Measurements from ENCODE around the gene GPR157. TPM values are rescaled to one million over a fixed set of nuclear protein-coding genes. Genes with fewer than 3 reads are reported as not detected.
A peak's percentile ranks its signal among the peaks of the same experiment; 100 is the strongest.
"Not testable (repeated sequence)": the region's sequence is repeated elsewhere in the genome, so short reads cannot be mapped to it uniquely, and the experiment has no call there.

Gene GPR157
- 2.3 and 4.2 TPM in 2 replicates for total RNA-seq (2014; rRNA removed; shearing (Covaris generic))

DNA sequence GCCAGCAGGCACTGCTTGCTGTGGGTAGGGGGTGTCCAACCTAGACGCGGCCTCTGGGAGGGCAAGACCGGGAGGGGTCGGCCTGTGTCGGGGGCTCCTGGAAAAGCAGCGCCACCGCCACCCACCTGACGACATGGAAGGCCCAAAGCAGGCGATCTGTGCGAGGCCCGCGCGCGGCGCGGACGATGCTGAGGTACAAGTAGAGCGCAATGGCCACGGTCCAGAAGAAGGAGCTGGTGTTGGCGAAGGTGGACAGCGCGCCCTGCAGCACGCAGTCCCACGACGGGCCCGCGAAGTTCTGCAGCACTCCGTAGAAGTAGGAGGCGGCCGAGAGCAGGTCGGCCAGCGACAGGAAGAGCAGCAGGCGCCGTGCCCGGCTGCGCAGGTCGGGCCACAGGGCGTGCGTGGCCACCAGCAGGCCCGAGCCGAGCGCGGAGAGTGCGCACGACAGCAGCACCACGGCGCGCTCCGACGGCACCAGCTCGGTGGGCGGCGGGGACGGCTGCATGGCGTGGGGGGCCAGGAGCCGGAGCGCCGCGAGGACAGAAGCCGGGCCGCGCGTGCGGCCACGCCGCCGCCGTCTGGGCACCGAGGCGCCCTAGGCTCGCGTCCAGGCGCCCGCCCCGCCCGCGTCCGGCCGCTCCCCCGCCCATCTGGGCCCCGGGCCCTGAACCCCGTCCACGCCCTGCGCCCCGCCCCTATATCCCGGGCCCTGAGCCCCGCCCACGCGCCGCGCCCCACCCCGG lies at the start of gene GPR157:
TSS of gene GPR157 (minus strand) at position 583 of the 746 bp plus-strand sequence. CDS start at position 508, 75 bp downstream.
- peak; percentile 22 for DNase-seq (ENCODE audit: low spot score)

DNA sequence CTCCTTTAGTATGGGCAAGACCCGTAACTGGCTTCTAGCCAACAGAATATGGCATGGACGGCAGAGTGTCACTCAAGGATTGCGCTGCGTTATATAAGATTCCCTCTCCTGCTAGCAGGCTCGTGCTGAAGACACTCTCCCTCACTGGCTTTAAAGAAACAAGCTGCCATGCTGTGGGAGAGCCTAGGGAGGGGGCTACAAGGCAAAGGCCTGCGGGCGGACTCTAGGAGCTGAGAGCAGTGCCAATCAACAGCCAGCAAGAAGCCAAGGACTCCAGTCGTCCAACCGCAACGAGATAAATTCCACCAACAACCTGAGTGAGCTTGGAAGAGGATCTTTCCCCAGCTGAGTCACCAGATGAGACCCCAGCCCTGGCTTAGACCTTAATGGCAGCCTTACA lies 45.9 kb upstream of the GPR157 start:
- no peak for DNase-seq (ENCODE audit: low spot score)

DNA sequence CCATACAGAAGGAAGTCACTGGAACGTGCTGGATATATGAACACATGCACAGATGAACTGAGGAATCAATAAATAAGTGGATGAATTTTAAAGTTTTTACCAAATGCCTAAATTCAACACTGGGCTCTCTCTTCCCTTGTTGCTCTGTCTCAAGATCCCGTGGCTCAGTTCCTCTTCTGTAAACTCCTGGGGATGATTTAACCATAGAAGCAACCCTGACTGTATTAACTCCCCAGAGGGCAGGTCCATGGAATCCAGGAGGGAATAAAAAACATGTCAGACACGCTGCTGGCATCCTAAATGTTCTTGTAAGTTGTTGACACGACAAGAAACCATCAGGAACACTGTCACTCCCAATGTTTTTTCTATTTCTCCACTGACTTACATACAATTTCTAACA lies 45.3 kb upstream of the GPR157 start:
- DNase-seq (ENCODE audit: low spot score): no peak

DNA sequence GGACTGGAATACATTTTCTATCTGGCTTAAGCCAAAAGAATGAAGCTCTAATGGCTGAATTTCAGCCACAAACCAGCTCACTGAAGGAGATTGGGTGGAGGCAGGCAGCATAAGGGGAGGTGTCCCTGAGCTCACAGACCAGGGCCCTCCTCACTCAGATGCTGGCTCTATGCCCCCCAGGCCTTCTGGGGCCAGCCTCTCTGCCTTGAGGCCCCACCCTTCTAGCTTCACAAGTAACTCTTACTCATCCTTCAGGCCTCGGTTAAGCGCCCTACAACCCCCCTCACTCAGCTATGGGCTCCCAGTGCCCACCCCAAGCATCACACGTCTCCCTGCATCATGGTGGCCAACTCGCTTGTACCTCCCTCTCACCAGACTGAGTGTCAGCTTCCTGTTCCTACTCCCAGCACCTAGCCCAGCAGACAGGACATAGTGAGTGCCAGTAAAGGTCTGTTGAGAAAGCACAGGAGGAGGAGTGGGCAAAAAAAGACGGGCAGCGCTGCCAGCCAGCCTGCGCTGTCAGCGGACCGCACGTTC lies 40.8 kb upstream of the GPR157 start:
- no peak for DNase-seq (ENCODE audit: low spot score)

DNA sequence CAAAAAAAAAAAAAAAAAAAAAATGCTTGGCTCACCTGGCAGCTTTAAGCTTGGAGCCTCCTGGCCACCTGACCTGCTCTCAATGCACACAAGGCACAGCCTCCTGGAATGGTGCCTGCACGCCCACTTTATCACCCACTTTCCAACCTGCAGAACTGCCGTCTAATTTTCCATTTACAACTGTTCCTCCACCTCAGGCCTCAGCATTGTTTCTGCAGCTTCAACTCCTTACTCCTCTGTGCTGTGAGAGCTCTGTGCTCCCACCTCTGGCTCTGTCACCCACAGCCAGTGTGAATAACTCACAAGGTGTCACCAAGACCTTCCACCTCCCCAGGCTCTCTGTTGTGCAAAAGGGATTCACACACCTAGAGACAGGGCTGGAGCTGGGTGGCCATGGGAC lies 38.7 kb upstream of the GPR157 start:
- no peak for DNase-seq (ENCODE audit: low spot score)

GRCh38 chr1:9166289-9167235 lies 37.7 kb upstream of the GPR157 start:
- DNase-seq (ENCODE audit: low spot score): no peak

DNA sequence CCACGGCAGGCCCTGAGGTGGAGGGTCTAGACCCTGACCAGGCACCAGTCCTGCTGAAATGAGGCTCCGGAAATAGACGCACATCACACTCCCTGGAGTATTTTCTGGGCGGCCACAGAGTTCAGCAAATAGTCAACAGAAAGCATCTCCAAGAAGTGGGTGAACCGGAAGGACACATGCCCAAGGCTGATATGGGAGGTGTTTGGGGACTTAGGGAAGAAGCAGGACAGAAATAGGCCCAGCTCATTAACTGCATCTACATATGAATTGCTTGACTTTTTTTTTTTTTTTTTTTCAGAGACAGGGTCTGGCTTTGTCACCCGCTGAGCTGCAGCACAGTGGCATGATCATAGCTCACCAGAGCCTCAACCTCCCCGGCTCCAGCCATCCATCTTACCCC lies 36.5 kb upstream of the GPR157 start:
- no peak for DNase-seq (ENCODE audit: low spot score)

DNA sequence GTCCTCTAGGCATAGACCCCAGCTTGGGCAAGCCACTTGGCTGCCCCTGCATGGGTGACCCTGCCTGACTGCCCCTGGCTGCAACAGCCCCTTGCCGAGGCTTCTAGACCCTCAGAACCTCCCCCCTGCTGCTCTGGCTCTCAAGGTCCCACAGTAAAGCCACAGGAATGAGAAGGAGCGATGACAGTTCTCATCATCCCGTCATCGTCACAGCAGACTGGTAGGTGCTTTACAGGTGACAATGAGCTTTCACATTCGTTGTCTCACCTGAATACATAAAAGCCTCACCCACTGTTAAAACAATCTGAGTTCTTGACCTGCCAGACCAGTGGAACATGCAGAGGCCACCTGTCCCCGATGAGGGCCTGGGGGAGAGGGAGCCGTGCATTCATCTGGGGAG lies 36.0 kb upstream of the GPR157 start:
- no peak for DNase-seq (ENCODE audit: low spot score)

- no peak for DNase-seq (ENCODE audit: low spot score)
Measured at GRCh38 chr1:9164532-9164900, 35.6 kb upstream of the GPR157 start.

- DNase-seq (ENCODE audit: low spot score): no peak
Measured at GRCh38 chr1:9161963-9162362, 33.1 kb upstream of the GPR157 start.

- no peak for DNase-seq (ENCODE audit: low spot score)
Measured at GRCh38 chr1:9161342-9161741, 32.4 kb upstream of the GPR157 start.

DNA sequence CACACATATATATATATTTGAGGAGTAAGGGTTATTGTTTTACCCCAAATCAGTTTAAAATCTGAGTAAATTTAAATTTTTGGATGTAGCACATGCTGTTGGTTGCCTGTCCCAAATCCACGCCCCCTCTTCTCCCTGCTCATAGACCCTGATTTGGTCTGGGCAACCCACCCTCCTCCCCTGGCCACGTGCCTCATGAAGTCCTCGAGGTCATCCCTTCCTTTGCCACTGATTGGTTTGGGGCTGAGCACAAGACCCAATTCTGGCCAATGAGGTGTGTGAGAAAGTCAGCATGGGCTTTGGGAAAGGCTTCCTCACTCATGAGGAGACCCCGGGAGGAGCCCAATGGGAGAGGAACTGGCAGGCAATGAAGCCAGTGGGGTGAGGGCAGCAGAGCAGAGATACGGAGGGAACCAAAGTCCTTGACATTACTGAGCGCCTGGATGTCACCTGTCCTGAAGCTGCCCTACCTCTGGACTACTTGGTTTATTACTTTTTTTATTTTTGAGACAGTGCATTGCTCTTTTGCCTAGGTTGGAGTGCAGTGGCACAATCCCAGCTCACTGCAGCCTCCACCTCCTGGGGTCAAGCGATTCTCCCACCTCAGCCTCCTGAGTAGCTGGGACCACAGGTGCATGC lies 31.3 kb upstream of the GPR157 start:
- DNase-seq (ENCODE audit: low spot score): no peak

GRCh38 chr1:9155879-9156278 lies 27.0 kb upstream of the GPR157 start:
- no peak for DNase-seq (ENCODE audit: low spot score)

DNA sequence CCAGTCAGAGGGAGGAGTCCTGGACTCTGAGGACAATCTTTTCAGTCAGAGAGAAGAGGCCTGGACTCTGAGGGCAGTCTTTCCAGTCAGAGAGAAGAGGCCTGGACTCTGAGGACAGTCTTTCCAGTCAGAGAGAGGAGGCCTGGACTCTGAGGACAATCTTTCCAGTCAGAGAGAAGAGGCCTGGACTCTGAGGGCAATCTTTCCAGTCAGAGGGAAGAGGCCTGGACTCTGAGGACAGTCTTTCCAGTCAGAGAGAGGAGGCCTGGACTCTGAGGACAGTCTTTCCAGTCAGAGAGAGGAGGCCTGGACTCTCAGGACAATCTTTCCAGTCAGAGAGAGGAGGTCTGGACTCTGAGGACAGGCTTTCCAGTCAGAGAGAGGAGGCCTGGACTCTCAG lies 26.5 kb upstream of the GPR157 start:
- DNase-seq (ENCODE audit: low spot score): not testable (repeated sequence)

GRCh38 chr1:9153152-9153551 lies 24.2 kb upstream of the GPR157 start:
- no peak for DNase-seq (ENCODE audit: low spot score)

DNA sequence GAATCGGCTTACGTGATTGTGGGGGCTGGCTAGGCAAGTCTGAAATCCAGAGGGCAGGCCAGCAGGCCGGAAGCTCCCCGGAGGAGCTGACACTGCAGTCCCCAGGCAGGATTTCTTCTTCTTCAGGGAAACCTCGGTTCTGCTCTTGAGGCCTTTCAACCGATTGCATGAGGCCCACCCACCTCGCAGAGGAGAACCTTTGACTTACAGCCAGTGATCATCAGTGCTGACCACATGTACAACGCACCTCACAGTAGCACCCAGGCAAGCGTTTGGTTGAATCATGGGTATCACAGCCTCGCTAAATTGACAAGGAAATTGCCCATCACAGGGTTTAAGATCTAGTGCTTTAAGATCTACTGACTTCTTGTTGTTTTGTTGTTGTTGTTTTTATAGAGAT lies 23.6 kb upstream of the GPR157 start:
- no peak for DNase-seq (ENCODE audit: low spot score)

DNA sequence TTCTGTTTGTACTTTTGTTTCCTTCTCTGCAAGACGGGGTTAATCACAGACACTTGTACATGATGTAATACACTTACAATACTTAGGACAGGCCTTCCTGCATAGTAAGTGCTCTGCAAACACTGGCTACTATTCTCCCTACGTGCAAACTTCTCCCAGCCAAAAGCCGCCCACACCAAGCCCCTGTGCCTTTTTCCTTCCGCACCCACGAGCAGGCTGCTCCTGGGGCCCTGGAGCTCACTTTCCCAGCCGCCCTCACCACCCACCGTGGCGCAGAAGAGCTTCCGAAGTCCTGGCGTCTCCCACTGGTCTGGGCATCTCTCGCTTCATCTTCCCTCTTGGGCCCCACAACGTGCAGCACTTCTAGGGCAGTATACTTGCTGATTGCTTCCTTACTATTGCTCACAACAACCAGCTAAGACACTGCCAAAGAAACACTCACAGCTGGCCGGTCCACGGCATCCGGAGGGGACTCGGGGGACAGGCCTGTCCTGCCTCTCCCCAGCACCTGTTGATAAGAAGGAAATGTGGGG lies 22.5 kb upstream of the GPR157 start:
- no peak for DNase-seq (ENCODE audit: low spot score)

- DNase-seq (ENCODE audit: low spot score): no peak
Measured at GRCh38 chr1:9150582-9151327, 21.9 kb upstream of the GPR157 start.

- DNase-seq (ENCODE audit: low spot score): no peak
Measured at GRCh38 chr1:9149837-9150581, 21.1 kb upstream of the GPR157 start.

DNA sequence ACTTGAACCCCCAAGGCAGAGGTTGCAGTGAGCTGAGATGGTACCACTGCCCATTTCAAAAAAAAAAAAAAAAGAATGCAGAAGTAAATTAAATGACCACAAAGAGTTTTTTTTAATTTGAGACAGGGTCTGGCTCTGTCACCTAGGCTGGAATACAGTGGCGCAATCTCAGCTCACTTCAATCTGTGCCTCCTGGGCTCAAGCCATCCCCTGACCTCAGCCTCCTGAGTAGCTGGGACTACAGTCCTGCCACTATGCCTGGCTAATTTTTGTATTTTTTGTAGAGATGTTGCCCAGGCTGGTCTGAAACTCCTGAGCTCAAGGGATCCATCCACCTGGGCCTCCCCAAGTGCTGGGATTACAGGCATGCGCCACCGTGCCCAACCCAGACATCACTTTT lies 20.2 kb upstream of the GPR157 start:
- DNase-seq (ENCODE audit: low spot score): no peak
